Endothelial cell of coronary artery (primary cell): Measurements from ENCODE around the gene GNAI1. TPM values are rescaled to one million over a fixed set of nuclear protein-coding genes. Genes with fewer than 3 reads are reported as not detected.

Experiments used
- total RNA-seq: library from RNA; depleted of rRNA; stranded (reverse); fragments of >200 nt; gene quantifications from 2 replicates; pipeline ENCODE4 v1.2.3, GENCODE V29; 2014

The GNAI1 gene
- 13.4 and 21.4 TPM in 2 replicates for total RNA-seq

GRCh38 chr7:80134536-80135308 lies at the start of gene GNAI1:
Gene GNAI1, plus strand, starts transcription at chr7:80134831. Its CDS starts 330 bp downstream, at chr7:80135161.

